HG03175 (cell line): ENCODE measurements around the gene EYS.
"Not testable (repeated sequence)": the region's sequence is repeated elsewhere in the genome, so short reads cannot be mapped to it uniquely, and the experiment has no call there.

Source experiments
- ATAC-seq: cut with Tn5 transposase; IDR thresholded peaks from one replicate; pipeline ENCODE4 v1.9.1; 2021; ENCODE audit warnings: mild to moderate bottlenecking, moderate library complexity; ENCODE audit not compliant: unreplicated experiment

Gene EYS

GRCh38 chr6:63886341-63886740 lies 1820.7 kb downstream of the EYS start:
- ATAC-seq = no peak

GRCh38 chr6:63883597-63883996 lies 1823.4 kb downstream of the EYS start:
- ATAC-seq = no peak

- ATAC-seq = no peak
Observed at GRCh38 chr6:63882208-63882607, 1824.8 kb downstream of the EYS start.

- no peak for ATAC-seq
Observed at GRCh38 chr6:63881791-63882190, 1825.2 kb downstream of the EYS start.

GRCh38 chr6:63872233-63872632 lies 1834.8 kb downstream of the EYS start:
- ATAC-seq = no peak

- no peak for ATAC-seq
Observed at GRCh38 chr6:63868351-63868750, 1838.7 kb downstream of the EYS start.

- ATAC-seq = no peak
Observed at GRCh38 chr6:63864671-63865318, 1842.2 kb downstream of the EYS start.

GRCh38 chr6:63864061-63864460 lies 1843.0 kb downstream of the EYS start:
- no peak for ATAC-seq

GRCh38 chr6:63862486-63863198 lies 1844.4 kb downstream of the EYS start:
- no peak for ATAC-seq

- no peak for ATAC-seq
Observed at GRCh38 chr6:63859528-63859927, 1847.5 kb downstream of the EYS start.

- ATAC-seq = no peak
Observed at GRCh38 chr6:63858691-63859090, 1848.3 kb downstream of the EYS start.

- ATAC-seq = no peak
Observed at GRCh38 chr6:63856271-63856670, 1850.8 kb downstream of the EYS start.

GRCh38 chr6:63844287-63844686 lies 1862.7 kb downstream of the EYS start:
- no peak for ATAC-seq

GRCh38 chr6:63839485-63839884 lies 1867.5 kb downstream of the EYS start:
- no peak for ATAC-seq

GRCh38 chr6:63828678-63829077 lies 1878.3 kb downstream of the EYS start:
- ATAC-seq = not testable (repeated sequence)

- ATAC-seq = no peak
Observed at GRCh38 chr6:63824722-63825121, 1882.3 kb downstream of the EYS start.

- no peak for ATAC-seq
Observed at GRCh38 chr6:63821442-63821841, 1885.6 kb downstream of the EYS start.

GRCh38 chr6:63819831-63820230 lies 1887.2 kb downstream of the EYS start:
- ATAC-seq = no peak

GRCh38 chr6:63817492-63818050 lies 1889.5 kb downstream of the EYS start:
- ATAC-seq = no peak

- ATAC-seq = no peak
Observed at GRCh38 chr6:63816982-63817436, 1890.0 kb downstream of the EYS start.

GRCh38 chr6:63816401-63816981 lies 1890.5 kb downstream of the EYS start:
- ATAC-seq = no peak

GRCh38 chr6:63814459-63814858 lies 1892.6 kb downstream of the EYS start:
- no peak for ATAC-seq
